Measurements from ENCODE around the gene BMPER.

DNA sequence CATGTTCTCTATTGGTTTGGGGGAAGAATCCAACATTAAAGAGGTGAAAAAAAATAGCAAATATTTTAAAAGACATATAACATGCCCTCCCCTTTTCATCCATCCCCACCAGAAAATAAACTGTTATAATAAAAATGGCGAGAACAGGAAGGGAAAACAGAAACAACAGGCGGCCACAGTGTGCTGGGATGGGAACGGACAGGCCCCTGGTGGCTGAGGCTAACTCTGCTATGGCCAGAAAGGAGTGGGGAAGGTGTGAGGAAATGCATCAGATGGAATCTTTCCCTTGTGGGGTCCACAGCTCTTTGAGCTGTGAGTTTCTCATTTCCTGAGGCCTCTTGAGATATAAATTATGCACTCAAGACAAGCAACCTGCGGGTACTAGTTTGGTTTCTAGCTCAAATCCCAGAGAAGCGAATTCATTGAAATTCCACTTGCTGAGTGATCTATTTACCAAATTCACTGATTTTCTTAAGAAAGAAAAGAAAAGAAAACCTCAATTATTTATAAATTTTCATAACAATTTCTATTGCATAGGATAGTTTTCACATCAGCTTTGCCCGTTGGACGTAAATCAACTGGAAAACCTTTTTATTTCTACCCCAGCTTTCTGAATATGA is 139.5 kb downstream of the BMPER start:
- TF ChIP-seq, protein P1, sequence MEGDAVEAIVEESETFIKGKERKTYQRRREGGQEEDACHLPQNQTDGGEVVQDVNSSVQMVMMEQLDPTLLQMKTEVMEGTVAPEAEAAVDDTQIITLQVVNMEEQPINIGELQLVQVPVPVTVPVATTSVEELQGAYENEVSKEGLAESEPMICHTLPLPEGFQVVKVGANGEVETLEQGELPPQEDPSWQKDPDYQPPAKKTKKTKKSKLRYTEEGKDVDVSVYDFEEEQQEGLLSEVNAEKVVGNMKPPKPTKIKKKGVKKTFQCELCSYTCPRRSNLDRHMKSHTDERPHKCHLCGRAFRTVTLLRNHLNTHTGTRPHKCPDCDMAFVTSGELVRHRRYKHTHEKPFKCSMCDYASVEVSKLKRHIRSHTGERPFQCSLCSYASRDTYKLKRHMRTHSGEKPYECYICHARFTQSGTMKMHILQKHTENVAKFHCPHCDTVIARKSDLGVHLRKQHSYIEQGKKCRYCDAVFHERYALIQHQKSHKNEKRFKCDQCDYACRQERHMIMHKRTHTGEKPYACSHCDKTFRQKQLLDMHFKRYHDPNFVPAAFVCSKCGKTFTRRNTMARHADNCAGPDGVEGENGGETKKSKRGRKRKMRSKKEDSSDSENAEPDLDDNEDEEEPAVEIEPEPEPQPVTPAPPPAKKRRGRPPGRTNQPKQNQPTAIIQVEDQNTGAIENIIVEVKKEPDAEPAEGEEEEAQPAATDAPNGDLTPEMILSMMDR (conservative IDR thresholded peaks at IDR 0.05 in 1 of 2, IDR thresholded peaks at IDR 0.05 in 1 of 2; ENCODE audit: extremely low read depth in 1 of 2, insufficient read depth in 1 of 2, low read depth in 1 of 2, low read length in 2 of 2), result no peak
- TF ChIP-seq EZH2 (IDR thresholded peaks at IDR 0.05; ENCODE audit: borderline replicate concordance, low read length), result no peak

All from mammary epithelial cell (primary cell).